BLaER1 treated with 17β-estradiol and CSF1 and Interleukin-3, amounts not matched to agents 10 nM and 100 nM (cell line): ENCODE results near the gene C4A.
"Not testable (repeated sequence)": the region's sequence is repeated elsewhere in the genome, so short reads cannot be mapped to it uniquely, and the experiment has no call there.

ENCODE experiments used
- H3K27ac ChIP-seq, 11 experiments: shearing (Covaris generic); formaldehyde crosslinking; 2 replicates each; pipeline ENCODE4 v1.8.1; 2022
- H3K27me3 ChIP-seq, 11 experiments: shearing (Covaris generic); formaldehyde crosslinking; 2 replicates each; pipeline ENCODE4 v1.8.1; 2022
- H3K36me3 ChIP-seq, 11 experiments: shearing (Covaris generic); formaldehyde crosslinking; 2 replicates each; pipeline ENCODE4 v1.8.1; 2022
- H3K4me1 ChIP-seq, 10 experiments: shearing (Covaris generic); formaldehyde crosslinking; 2 replicates each; pipeline ENCODE4 v1.8.1; 2022
- H3K4me2 ChIP-seq, 11 experiments: shearing (Covaris generic); formaldehyde crosslinking; 2 replicates each; pipeline ENCODE4 v1.8.1; 2022
- H3K4me3 ChIP-seq, 10 experiments: shearing (Covaris generic); formaldehyde crosslinking; 2 replicates each; pipeline ENCODE4 v1.8.1; 2022
- H3K9ac ChIP-seq, 11 experiments: shearing (Covaris generic); formaldehyde crosslinking; 2 replicates each; pipeline ENCODE4 v1.8.1; 2022
- H3K9me3 ChIP-seq, 11 experiments: shearing (Covaris generic); formaldehyde crosslinking; replicated peaks in 1 of 11; 2 replicates each; pipeline ENCODE4 v1.8.1; 2022
- H4K20me1 ChIP-seq, 11 experiments: shearing (Covaris generic); formaldehyde crosslinking; 2 replicates each; pipeline ENCODE4 v1.8.1; 2022

Gene C4A

DNA sequence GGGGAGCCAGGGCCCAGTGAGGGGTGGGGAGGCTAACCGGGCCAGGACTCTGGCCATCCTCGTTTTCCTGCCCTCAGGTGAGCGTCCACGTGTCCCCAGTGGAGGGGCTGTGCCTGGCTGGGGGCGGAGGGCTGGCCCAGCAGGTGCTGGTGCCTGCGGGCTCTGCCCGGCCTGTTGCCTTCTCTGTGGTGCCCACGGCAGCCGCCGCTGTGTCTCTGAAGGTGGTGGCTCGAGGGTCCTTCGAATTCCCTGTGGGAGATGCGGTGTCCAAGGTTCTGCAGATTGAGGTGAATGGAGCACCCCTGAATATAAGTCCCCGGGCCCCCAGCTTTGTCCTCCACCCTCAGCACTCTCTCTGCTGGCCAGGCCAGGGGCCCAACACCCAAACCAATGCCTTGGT lies 12.6 kb downstream of the C4A start:
- not testable (repeated sequence) for H3K27ac ChIP-seq, H3K4me2 ChIP-seq, H4K20me1 ChIP-seq

DNA sequence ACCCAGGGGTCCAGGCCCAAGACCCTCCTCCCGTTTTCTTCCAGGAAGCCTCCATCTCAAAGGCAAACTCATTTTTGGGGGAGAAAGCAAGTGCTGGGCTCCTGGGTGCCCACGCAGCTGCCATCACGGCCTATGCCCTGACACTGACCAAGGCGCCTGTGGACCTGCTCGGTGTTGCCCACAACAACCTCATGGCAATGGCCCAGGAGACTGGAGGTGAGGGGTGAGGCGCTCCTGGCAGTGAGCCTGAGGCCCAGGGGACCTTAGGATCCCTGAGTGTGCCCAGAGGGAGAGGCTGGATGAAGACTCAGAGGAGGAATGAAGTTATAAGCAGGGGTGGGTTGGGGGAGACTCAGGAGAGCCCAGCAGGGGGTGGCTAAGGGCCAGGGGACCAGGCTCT lies 14.5 kb downstream of the C4A start:
- not testable (repeated sequence) for H3K9me3 ChIP-seq, H3K4me2 ChIP-seq, H3K27ac ChIP-seq, H3K4me3 ChIP-seq, H3K27me3 ChIP-seq, H4K20me1 ChIP-seq, H3K9ac ChIP-seq, H3K4me1 ChIP-seq, H3K36me3 ChIP-seq

More for the DNA sequence above, 12.6 kb downstream of the C4A start:
- not testable (repeated sequence) for H3K36me3 ChIP-seq, H3K9me3 ChIP-seq, H3K4me1 ChIP-seq, H3K4me3 ChIP-seq, H3K27me3 ChIP-seq, H3K9ac ChIP-seq

DNA sequence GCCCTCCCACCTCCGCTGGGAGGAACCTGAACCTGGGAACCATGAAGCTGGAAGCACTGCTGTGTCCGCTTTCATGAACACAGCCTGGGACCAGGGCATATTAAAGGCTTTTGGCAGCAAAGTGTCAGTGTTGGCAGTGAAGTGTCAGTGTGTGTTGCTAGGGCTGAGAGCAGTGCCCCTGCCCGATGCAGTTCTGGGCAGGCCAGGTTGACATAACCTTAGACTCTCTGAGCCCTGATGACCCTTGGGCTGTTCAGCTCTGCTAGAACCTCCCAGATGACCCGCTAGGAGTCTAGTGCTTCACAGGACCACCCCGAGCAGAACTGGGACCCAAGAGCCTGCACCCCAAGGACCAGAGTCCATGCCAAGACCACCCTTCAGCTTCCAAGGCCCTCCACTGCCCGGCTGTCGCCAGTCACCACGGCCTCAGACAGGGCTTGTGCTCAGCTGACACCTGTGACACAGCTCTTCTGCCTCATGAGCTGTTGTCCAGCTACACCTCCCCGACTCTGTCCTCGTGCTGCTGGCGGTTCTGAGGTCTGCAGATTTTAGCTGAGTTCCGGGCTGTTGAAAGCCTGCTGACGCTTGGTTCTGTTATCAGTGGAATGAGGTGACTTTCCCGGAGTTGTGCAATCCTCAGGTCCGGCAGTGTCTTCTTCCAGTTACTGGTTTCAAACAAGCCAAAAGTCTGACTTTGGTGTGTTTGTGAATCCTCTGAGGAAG lies 20.9 kb downstream of the C4A start:
- H3K4me3 ChIP-seq, H4K20me1 ChIP-seq, H3K4me2 ChIP-seq, H3K27me3 ChIP-seq, H3K36me3 ChIP-seq, H3K9me3 ChIP-seq, H3K27ac ChIP-seq, H3K4me1 ChIP-seq, H3K9ac ChIP-seq: not testable (repeated sequence)

DNA sequence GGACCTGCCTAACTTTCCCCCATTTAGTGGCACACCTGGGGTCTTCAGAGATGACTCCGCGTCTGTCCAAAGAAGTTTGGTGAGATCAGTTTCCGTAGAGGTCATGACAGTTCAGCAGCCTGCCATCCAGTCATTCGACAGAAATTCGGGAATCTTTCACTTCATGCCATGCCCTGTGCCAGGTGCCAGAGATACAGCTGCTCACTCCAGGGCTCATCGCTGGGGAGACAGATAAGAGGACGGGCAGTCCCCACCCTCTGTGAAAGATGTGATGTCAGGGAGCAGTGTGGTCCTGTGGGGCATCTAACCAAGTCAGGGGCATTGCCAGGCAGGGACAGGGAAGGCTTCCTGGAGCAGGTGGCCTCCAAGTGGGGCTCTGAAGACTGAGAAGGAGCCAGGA lies 21.4 kb downstream of the C4A start:
- not testable (repeated sequence) for H3K27me3 ChIP-seq, H3K27ac ChIP-seq, H3K4me1 ChIP-seq, H4K20me1 ChIP-seq, H3K9me3 ChIP-seq, H3K9ac ChIP-seq, H3K4me3 ChIP-seq, H3K36me3 ChIP-seq, H3K4me2 ChIP-seq

DNA sequence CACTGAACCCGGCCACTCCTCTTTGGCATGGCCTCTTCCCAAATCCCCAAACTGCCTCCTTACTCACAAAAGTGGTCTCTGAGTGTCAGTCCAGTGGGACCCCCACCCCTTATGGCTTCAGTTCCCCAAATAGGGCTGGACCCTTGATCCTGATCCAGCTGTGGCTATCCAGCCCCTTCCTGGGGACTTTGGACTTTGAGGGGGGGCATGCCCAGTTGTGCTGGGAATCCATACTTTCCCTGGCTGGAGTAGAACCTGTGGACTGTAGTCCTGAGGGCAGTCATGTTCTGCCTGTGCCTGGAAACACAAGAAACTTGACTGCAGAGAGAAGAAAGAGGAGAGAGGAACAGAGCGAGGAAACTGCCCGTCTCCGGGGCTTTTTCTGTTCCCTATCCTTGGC lies 22.5 kb downstream of the C4A start:
- H3K4me3 ChIP-seq, H4K20me1 ChIP-seq, H3K4me2 ChIP-seq, H3K27me3 ChIP-seq, H3K4me1 ChIP-seq, H3K9ac ChIP-seq, H3K27ac ChIP-seq, H3K36me3 ChIP-seq, H3K9me3 ChIP-seq: not testable (repeated sequence)

DNA sequence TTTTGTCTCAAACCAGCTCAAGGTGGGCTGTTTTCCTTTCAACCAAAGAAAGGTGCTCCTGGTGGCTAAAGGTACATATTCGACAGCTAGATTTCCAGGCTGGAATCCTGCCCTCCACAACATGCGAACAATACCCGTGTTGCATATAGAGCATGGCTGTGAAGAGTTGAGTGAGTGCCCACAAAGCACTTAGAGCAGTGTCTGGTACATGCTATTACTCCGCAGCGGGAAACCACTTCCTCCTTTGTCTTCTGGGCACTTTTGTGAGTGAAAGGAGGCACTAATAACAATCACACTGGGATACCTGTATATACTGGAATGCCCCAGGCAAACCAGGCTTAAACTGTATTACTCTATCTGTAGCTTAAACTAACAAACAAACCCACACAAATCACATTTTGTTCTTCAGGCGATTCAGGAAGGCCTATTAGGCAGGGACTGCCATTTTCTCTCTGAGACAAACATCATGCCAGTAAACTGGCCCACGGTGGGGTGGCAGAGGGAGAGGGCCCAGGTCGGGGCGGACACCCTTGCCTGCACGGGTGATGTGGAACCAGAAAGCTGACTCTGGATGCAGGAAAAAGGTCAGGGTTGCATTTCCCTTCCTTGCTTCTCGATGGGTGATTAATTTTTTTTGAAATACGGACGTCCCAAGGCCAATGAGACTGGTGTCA lies 23.1 kb downstream of the C4A start:
- not testable (repeated sequence) for H3K27me3 ChIP-seq, H3K9me3 ChIP-seq, H3K9ac ChIP-seq, H3K4me3 ChIP-seq, H3K4me2 ChIP-seq, H3K4me1 ChIP-seq, H4K20me1 ChIP-seq, H3K27ac ChIP-seq, H3K36me3 ChIP-seq

DNA sequence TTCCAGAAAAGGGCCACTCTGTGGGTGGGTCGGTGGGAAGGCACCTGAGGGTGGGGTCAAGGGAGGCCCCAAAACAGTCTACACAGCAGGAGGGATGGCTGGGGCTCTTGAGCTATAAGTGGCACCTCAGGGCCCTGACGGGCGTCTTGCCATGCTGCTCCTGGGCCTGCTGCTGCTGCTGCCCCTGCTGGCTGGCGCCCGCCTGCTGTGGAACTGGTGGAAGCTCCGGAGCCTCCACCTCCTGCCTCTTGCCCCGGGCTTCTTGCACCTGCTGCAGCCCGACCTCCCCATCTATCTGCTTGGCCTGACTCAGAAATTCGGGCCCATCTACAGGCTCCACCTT lies 23.7 kb downstream of the C4A start:
- not testable (repeated sequence) for H3K36me3 ChIP-seq, H4K20me1 ChIP-seq, H3K4me3 ChIP-seq, H3K27ac ChIP-seq, H3K9ac ChIP-seq, H3K4me1 ChIP-seq, H3K27me3 ChIP-seq, H3K9me3 ChIP-seq, H3K4me2 ChIP-seq

DNA sequence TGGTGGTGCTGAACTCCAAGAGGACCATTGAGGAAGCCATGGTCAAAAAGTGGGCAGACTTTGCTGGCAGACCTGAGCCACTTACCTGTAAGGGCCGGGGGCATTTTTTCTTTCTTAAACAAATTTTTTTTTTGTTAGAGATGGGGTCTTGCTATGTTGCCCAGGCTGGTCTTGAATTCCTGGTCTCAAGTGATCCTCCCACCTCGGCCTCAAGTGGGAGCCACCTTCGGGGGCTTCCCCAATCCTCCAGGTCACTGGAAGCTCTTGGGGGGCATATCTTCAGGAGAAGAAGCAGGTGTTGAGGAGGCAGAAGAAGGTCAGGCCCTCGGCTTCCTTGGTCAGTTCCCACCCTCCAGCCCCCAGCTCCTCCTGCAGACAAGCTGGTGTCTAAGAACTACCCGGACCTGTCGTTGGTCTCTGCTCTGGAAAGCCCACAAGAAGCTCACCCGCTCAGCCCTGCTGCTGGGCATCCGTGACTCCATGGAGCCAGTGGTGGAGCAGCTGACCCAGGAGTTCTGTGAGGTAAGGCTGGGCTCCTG lies 24.2 kb downstream of the C4A start:
- not testable (repeated sequence) for H3K27me3 ChIP-seq, H3K9ac ChIP-seq, H3K36me3 ChIP-seq, H3K4me2 ChIP-seq, H4K20me1 ChIP-seq, H3K27ac ChIP-seq, H3K4me3 ChIP-seq, H3K4me1 ChIP-seq, H3K9me3 ChIP-seq

DNA sequence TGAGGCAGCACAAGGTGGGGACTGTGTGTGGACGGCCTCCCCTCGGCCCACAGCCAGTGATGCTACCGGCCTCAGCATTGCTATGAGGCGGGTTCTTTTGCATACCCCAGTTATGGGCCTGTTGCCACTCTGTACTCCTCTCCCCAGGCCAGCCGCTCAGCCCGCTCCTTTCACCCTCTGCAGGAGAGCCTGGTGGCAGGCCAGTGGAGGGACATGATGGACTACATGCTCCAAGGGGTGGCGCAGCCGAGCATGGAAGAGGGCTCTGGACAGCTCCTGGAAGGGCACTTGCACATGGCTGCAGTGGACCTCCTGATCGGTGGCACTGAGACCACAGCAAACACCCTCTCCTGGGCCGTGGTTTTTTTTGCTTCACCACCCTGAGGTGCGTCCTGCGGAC lies 25.2 kb downstream of the C4A start:
- H3K9me3 ChIP-seq, H3K27ac ChIP-seq, H3K4me2 ChIP-seq, H3K36me3 ChIP-seq, H3K4me3 ChIP-seq, H3K27me3 ChIP-seq, H3K9ac ChIP-seq, H4K20me1 ChIP-seq, H3K4me1 ChIP-seq: not testable (repeated sequence)

DNA sequence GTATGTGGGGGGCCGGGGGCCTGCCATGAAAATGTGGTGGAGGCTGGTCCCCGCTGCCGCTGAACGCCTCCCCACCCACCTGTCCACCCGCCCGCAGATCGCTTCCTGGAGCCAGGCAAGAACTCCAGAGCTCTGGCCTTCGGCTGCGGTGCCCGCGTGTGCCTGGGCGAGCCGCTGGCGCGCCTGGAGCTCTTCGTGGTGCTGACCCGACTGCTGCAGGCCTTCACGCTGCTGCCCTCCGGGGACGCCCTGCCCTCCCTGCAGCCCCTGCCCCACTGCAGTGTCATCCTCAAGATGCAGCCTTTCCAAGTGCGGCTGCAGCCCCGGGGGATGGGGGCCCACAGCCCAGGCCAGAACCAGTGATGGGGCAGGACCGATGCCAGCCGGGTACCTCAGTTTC lies 26.2 kb downstream of the C4A start:
- H3K27me3 ChIP-seq, H3K36me3 ChIP-seq, H3K4me1 ChIP-seq, H4K20me1 ChIP-seq, H3K4me3 ChIP-seq, H3K9me3 ChIP-seq, H3K9ac ChIP-seq, H3K27ac ChIP-seq, H3K4me2 ChIP-seq: not testable (repeated sequence)

DNA sequence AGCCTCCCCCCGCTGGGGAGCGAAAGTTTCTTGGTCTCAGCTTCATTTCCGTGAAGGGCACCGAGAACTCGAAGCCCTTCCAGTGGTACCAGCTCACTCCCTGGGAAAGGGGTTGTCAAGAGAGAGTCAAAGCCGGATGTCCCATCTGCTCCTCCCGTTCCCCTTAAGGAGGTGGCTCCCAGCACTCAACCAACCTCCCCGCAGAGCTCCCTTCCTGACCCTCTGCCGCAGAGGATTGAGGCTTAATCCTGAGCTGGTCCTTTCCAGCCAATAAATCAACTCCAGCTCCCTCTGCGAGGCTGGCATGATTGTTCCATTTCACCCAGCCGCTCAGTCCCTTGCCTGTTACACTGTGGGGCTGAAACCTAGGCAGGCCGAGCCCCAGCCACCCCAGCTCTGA lies 26.8 kb downstream of the C4A start:
- not testable (repeated sequence) for H3K4me1 ChIP-seq, H4K20me1 ChIP-seq, H3K36me3 ChIP-seq

DNA sequence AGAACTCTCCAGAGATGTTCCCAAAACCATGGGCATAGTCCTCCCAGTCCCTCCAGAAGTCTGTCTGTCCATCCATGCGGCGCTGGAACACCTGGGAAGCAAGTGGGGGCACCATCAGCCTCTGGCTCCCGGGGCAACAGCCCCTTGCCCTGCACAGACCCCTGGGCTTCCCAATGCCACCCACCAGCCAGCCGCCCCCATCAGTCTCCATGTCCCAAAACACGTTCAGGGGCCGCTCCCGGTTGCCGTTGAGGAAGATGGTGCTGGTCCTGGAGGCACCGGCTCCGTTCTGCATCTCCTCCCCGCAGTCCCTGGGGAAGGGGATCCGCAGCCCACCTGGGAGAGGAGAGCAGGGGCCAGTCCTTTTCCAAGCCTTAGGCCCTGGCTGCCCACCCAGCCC lies 27.7 kb downstream of the C4A start:
- H3K4me1 ChIP-seq, H3K36me3 ChIP-seq, H3K9ac ChIP-seq, H3K9me3 ChIP-seq, H4K20me1 ChIP-seq, H3K27ac ChIP-seq, H3K27me3 ChIP-seq, H3K4me3 ChIP-seq, H3K4me2 ChIP-seq: not testable (repeated sequence)

More for the DNA sequence above, 26.8 kb downstream of the C4A start:
- not testable (repeated sequence) for H3K4me2 ChIP-seq, H3K27me3 ChIP-seq, H3K4me3 ChIP-seq, H3K9me3 ChIP-seq, H3K9ac ChIP-seq, H3K27ac ChIP-seq

DNA sequence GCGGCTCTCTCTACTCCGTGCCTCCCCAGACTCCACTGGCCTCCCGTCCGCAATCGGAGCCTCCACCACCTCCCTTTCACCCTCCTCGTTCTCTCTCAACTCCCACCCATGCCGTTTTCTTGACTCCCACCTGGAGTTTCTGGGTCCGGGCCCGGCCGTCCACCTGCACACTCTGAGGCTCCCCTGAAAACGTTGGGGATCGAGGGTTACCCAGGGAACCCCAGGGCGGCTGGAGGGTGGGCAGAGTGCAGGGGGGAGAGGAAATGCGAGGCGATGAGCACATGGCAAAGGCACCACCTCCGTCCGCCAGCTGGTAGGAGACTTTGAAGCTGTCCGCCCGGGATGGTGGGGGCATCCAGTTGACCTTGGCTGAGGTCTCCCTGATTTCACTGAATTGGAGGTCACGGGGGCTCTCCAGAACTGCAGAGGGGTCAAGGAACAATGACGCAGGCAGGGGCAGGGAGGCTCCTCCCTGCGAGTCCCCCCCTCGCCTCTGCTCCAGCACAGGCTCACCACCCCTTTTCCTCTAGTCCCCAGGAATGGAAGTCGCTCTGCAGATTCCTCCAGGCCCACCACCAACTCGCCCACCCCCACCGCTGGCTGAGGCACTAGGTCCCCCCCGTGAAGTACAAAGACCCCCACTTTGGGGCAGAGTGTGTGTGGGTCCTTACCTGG lies 29.1 kb downstream of the C4A start:
- H3K4me2 ChIP-seq, H3K27ac ChIP-seq, H3K36me3 ChIP-seq, H4K20me1 ChIP-seq, H3K27me3 ChIP-seq, H3K9me3 ChIP-seq, H3K4me3 ChIP-seq, H3K4me1 ChIP-seq, H3K9ac ChIP-seq: not testable (repeated sequence)

DNA sequence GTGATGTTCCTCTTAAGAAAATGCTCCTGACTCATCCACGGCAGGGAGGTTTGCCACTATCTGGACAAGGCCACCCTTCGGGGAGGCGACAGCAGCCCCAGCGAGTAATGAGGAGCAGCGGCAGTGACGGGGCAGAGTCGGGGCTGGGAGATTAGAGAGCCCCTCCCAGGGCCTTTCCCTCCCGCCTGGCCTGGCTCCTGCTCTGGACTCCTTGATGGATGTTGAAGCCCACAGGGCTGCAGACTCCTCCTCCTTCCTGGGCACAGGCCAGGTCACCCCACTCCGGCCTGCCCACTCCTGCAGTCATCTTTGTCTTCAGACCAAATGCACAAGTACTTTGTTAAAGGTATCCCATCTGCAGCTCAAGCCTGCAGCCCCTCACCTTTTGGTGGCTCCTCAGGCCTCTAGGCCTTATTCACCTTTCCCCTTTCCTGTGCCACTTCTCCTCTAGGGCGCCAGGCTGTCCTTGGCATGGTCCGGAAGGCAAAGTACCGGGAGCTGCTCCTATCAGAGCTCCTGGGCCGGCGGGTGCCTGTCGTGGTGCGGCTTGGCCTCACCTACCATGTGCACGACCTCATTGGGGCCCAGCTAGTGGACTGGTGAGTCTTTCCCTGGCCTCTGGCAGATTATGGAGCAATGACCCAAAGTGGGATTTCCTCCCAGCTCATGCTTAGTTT lies 31.2 kb downstream of the C4A start:
- H4K20me1 ChIP-seq, H3K9ac ChIP-seq, H3K27ac ChIP-seq, H3K36me3 ChIP-seq, H3K27me3 ChIP-seq, H3K4me2 ChIP-seq, H3K4me1 ChIP-seq, H3K4me3 ChIP-seq, H3K9me3 ChIP-seq: not testable (repeated sequence)
